ENCODE results near the gene PFN3.
"Not testable (repeated sequence)": the region's sequence is repeated elsewhere in the genome, so short reads cannot be mapped to it uniquely, and the experiment has no call there.

Gene PFN3

DNA sequence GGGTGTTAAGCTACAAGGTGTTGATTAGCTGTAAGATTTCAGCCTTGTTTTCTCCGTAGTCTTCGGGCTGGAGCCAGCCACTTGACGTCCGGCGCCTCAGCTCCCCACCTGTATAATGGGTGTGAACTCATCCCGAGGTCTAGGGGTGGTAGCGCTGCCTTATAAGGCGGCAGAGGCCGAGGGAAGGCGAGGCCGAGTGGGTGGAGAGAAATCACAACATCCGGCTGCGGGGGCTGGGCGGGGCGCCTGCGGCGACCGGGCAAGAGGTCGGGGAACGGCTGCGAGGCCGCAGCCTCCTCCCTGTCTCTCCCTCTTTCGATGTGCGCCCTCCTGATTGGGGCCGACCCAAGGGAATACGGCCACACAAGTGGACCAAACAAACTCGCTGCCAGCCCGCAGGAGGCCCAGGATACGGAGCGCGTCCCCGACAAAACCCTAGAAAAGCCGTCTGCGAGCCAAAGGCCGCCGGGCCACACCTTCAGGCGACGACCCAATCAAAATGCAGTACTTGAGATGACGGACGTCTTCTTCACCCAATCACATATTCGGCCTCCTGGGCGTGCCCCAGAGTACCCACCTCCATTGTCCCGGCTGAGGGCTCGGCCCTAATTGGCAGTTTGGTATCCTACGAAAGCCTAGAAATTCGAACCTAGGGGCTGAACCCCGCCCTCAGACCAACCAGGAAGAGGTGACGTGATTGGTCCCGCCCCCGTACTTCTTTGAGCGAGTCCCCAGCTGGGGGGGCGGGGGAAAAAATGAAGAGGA is 25.5 kb upstream of the PFN3 start:
- DNase-seq = peak; percentile 84 to 100 (median 99)

DNA sequence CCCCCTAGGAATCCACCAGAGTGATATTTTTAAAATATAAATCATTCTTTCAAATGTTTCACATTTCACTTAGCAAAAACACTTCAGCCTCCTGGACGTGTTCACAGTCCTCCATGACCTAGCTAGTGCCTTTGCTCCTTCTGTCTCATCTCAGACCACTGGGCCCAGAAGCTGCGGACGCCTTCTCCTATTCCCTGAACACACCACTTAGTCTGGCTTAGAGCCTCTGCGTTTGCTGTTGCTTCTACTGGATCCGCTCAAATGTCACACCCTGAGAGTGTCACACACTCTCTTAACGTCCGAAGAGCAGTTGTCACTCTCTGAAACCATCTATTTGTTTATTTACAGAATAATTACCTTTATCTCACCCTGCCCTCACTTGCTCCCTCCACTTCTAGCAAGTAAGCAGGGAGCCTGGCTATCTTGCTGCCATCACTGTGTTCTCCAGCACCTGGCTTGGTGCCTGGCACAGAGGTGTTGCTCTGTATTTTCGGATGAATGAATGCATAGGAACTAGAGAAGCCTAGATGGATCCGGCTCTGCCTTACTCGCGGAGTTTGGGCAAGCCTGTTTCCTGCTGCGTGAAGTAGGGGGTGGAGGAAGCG is 24.8 kb upstream of the PFN3 start:
- DNase-seq = no peak

DNA sequence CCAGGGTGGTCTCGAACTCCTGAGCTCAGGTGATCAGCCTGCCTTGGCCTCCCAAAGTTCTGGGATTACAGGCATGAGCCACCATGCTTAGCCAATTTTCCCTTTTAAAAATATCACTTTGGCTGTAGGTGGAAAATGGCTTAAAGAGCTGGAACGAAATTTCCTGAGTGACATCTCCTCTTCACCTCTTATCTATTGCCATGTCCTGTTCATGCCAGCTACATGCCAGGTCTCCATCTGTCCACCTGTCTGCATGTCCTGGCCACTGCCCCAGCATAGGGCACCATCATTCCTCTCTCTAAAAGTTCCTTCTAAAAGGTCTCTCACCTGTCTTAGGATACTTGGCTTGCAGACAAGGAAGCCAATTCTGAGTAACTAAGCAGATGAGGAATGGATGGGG is 23.2 kb upstream of the PFN3 start:
- DNase-seq = no peak

DNA sequence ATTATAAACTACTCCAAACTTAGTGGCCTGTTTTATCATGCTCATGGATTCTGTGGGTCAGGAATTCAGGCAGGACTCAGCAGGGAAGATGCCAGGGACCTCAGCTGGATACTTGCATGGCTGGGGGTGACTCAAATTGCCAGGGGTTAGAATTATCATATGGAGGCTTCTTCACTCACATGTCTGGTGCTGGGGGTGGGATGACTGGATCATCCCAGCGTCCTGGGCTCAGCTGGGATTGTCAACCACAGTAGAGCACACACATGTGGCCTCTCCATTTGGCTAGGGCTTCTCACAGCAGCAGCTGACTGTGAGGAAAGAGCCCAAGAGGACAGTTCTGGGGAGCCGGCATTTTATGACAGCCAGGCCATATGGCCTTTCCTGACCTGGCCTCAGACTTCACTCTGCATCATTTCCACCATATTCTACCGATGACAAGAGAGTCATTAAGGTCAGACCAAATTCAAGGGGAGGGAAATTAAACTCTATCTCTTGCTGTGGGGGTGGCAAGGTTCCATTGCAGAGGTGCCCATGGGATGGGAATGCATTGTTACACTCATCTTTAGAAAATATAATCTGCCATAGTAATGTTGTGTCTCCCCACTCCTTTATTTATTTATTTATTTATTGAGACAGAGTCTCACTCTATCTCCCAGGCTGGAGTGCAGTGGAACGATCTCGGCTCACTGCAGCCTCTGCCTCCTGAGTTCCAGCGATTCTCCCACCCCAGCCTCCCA is 20.8 kb upstream of the PFN3 start:
- DNase-seq = no peak

DNA sequence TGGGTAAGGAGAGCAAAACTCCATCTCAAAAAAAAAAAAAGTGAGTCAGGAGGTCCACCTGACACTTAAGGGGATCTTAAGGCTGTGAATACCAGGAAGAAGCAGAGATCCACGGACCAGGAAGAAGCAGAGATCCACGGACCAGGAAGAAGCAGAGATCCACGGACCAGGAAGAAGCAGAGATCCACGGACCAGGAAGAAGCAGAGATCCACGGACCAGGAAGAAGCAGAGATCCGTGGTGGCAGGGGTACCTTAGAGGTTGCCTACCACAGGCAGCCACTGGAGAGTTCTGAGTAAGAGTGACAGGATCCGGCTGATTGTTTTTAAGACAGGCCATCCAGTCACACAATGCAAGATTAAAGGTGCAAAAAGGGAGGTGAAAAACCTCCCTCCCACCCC is 20.0 kb upstream of the PFN3 start:
- DNase-seq = not testable (repeated sequence)

DNA sequence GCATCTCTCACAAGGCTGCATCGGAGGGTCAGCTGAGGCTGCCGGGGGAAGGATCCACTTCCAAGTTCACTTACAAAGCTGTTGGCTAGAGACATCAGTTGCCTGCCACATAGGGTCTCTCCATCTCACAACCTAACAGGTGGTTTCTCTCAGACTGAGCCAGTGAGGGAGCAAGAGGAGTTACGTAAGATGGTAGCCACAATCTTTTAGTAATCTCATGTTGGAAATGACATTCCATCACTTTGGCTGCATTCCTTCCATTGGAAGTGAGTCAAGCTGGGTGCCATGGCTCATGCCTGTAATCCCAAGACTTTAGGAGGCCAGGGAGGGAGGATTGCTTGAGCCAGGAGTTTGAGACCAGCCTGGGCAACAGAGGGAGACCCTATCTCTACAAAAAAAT is 18.6 kb upstream of the PFN3 start:
- no peak for DNase-seq

DNA sequence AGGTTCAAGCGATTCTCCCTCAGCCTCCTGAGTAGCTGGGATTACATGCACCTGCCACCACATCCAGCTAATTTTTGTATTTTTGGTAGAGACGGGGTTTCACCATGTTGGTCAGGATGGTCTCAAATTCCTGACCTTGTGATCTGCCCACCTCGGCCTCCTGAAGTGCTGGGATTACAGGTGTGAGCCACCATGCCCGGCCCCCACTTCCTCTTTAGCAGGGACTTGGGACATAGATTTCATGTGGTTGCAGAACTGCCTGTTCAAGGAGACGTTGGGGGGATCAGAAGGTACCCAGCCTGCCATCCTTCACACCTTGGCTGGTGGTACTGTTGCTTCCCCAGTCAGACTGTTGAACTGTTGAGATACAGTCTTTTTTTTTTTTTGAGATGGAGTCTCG is 16.6 kb upstream of the PFN3 start:
- not testable (repeated sequence) for DNase-seq

DNA sequence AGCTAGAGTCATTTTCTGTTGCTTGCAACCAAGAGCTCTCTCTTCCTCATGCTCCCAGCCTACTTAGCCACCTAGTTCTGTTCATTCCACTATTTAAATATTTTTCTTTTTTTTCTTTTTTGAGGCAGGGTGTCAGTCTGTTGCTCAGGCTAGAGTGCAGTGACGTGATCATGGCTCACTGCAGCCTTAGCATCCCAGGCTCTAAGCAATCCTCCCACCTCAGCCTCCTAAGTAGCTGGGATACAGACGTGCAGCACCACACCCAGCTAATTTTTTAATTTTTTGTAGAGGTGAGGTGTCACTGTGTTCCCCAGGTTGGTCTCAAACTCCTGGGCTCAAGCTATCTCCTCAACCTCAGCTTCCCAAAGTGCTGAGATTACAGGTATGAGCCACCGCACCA is 14.0 kb upstream of the PFN3 start:
- DNase-seq = no peak

DNA sequence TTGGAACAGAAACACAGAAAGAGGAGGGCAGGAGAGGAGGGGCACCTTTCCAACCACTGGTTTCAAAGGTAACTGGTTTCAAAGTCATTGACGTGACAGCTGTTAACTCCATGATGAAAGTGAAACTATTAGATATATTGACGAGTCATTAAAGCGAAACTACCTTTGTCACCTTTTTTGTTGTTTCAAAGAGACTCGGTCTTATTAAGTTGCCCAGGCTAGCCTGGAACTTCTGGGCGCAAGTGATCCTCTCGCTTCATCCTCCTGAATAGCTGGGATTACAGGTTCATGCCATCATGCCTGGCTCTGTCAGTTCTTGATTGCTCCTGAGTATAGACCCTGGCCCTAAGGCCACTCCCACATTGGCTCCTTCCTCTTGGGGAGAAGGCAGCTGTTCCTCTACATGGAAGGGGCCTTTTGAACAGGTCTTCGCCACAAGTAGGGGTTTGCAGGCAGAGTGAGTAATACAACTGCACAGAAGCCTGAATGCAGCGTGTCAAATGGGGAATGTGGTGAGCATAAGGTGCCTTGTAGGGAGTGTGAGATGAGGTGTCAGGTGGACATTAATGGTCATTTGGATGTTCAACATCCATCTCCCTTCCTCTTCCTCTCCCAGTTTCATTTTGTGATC is 12.3 kb upstream of the PFN3 start:
- DNase-seq = no peak

DNA sequence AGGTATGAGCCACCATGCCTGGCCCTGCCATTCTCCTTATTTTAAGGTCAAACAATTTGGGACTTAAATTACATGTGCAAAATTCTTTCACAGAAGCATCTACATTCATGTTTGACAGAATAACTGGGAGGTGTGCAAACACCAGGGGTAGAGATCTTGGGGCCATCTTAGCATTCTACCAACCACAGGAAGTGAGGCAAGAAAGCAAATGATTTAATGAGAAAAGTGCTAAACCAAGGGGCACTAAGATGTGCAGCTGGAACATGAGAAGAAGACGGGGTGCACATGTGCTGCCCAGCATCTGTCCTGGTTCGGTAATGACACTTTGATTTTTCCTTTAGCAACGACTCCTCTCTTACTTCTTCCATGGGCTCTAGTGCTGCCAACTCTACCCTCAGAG is 10.1 kb upstream of the PFN3 start:
- no peak for DNase-seq

DNA sequence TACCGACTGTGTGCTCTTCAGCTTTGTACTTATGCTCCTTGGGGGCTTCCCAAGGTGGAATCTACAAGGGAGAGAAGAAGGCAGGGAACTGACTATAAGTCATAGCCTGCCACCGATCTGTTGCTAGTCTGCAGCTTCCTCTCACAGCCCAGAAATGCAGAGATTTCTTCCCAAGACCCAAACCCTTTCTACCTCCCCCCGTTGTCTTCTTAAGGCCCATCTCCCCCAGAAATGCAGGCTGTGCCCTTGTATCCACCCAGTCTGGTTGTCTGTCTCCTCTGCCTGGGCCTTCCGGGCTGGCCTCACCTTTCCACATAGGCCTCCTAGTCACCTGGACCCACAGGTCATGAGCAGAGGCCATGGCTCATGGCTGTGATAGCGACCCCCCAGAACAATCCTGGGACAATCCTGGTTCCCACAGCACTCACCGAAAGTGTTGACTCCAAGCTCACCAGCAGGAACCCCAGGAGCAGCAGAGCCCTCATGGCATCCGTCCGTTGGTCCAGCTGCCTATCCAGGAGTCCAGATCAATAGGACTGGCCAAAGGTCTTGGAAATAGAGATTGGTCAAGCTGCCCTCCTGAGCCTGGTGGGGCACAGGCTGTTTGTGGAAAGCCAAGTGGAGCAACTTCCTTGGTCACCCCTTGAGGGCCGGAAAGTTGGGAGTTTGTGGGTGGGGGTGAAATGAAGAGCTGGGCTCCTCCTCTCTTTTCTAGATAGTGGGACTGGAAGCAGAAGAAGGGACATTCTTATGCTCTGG is 8.8 kb upstream of the PFN3 start, which contains the start of gene F12:
Gene F12 (minus strand): TSS at position 522 of the 759 bp plus-strand sequence. CDS start 37 bp downstream, at position 485.
- peak in 1 of 51 donors; percentile 7 for DNase-seq

DNA sequence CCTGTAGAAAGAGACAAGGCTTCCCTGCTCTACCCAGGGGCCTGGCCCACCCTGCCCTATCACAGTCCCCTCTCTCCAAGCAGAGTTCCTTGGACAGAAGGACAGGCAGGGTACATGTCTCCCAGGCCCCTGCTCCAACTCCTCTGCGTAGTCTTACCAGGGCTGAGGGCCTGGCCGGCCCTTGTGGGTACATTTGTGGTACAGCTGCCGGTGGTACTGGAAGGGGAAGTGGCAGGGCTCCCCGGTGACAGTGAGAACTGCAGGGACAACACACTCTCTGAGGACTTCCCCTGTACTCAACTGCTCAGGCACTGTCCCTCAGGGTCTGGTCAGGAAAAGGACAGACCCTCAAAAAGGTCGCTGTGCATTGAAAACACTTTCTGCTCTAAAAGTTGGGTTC is 5.3 kb upstream of the PFN3 start:
- no peak for DNase-seq

DNA sequence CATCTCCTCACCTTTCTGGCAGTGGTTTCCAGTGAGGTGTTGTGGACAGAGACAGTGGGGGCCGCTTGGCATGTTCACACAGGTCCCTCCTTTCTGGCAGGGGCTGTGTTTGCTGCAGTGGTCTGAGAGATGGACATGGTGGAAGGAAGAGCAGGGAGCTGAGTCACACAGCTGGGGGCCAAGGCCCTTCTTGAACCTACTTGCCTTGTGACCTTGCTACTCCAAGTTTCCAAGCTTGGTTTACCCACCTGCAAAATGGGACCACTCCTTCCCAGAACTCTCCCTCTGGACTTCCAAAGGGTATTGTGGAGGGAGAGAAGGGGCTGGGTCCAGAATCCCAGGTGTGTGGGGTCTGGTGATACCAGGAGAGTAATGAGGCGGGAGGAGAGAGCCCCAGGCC is 4.9 kb upstream of the PFN3 start:
- DNase-seq = no peak

DNA sequence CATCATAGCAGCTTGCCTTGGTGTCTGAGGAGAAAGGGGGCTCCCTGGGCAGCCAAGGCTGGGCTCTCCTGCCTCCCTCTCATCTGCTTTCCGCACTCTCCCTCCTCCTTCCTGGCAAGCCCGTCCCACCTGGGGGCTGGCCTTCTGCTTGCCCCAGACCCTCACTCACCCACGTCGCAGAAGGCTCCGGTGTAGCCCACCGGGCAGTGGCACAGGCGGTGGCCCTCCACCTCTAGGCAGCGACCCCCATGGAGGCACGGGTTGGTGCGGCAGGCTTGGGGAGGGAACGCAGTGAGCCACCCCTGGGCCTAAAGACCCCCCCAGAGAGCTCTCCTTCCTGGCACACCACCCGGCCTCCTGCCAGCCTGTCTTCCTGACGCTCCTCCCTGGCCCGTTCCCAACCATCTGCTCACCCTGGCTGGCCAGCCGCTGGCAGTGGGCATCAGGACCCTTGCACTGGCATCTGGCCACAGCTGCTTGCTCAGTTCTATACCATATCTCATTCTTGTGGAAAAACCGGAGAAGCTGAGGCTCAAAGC is 4.2 kb upstream of the PFN3 start:
- no peak for DNase-seq

DNA sequence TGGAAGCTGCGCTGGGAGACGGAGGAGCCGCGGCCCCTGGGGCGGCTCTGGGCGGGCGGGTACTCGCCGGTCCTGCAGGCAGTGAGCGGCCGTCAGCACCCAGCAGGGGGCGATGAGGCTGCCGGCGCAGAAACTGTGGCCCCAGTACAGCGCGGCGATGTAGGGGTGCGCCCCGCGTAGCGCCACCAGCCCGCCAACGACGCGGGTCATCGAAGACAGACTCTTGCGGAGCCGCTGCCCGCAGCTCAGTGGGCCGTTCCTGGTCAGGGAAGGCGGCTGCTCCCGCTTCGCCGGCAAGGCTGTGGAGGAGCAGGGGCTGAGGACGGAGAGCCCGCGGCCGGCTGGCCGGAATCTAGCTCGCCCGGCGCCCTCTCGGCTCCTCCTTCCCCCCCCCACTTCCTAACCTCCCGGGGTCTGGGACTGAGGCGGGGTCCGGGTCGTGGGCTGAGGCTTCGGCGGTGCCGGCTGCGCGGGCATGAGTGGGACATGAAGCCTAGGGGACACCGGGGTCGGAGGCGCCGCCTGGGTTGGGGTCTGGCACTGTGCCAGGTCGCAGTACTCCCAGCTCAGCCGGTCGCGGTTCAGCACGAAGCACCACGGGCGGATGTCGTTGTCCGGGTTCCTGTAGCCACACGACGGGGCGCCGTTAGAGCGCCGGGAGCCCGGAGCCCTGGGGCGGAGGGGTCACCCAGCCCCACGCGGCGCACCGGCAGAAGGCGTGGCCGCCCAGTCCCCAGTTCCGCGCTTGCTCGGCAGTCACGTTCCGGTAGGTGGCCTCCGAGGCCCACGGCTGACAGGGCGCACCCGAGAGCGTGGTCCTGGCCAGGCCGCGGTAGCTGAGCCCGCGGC is 3.6 kb upstream of the PFN3 start:
- peak in 44 of 51 donors; percentile 10 to 78 (median 50) for DNase-seq

DNA sequence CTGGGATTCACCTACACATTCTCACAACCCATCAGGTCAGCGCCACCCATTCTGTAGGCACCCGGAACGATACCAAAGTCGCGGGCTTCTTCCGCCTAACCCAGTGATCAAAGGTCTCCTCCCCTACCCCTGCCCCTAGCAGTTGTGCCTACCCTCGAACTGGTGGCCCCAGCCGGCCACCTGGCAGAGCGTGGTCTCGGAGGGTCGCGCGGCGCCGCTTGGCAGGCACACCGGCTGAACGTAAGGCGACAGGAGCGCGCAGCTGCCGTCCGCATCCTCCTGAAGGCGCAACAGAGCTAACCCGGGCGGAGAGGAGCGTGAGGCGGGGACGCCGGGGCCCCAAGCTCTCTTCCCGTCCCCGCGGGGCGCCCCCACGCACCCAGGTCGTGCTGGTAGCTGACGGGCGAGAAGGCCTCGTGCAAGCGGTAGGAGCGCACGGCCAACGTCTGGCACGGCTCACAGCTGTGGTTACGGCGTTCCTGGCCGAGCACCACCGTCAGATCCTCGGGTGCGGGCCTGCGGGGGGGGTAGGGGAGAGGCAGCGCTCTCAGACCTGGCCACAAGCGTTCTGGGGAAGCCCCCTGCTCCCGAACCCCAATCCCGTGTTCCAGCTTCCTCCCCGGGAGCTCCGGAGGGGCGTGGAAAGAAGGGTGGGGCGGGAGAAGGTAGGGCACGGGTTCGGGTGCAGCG is 2.8 kb upstream of the PFN3 start:
- DNase-seq = peak in 2 of 51 donors; percentile 53 to 64

DNA sequence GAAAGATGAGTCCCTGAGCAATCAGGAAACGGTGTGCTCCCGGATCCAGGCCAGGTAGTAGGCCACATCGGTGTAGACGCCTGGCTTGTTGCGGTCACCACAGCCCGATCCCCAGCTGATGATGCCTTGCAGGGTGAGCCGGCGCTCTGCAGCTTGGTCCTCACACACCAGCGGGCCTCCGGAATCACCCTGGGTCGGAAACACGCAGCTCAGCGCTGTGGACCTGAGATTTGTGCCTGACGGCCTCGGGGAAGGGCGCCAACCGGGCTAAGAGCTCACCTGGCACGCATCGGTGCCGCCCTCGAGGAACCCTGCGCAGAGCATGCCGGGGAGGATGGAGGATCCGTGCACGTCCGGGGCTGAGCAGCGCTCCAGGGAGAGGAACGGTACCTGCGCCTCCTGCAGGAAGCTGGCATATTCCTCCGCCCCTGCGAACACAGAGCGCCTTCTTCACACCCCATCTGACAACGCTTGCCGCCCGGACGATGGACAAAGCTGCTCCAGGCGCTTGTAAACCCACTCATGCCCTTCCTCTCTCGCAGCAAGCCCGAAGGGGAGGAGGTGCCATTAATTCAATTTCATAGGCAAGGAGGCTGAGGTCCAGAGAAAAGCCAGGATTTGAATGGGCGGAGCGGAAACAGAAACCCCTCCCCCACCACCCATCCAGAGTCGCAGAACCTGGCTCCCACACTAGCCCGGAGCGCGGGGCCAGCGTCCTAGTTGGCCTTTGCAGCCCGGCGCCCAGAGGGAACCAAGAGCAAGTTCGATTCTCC is 2.0 kb upstream of the PFN3 start:
- peak in 13 of 51 donors; percentile 9 to 72 (median 31) for DNase-seq

DNA sequence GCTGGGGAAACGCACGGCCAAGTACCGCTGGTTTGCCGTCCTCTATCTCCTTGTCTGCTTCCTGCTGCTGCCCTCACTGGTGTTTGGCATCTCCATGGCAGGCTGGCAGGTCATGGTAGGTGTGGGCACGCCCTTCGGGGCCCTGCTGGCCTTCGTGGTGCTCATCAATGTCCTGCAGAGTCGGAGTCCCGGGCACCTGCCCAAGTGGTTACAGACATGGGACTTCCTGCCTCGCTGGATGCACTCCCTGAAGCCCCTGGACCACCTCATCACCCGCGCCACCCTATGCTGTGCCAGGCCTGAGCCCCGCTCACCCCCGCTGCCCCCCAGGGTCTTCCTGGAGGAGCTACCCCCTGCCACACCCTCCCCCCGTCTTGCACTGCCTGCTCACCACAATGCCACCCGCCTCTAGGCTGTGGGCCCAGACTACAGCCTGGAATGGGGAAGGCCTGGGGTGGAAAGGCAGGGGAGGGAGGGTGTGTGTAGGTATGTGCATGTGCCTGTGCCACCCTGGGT is 2.5 kb downstream of the PFN3 start:
- no peak for DNase-seq

Data from hypothalamus (tissue), 51 donors.